Parathyroid adenoma (tissue), 2 donors: ENCODE results near the gene TMEM163.
"Not testable (repeated sequence)": the region's sequence is repeated elsewhere in the genome, so short reads cannot be mapped to it uniquely, and the experiment has no call there.

Experiments
- H2AFZ ChIP-seq: fragments of 300-600 bp; sonication (generic); one replicate; pipeline ENCODE4 v1.7.0; 2017; ENCODE audit warnings: antibody characterized with exemption, mild to moderate bottlenecking
- H3K27ac ChIP-seq: fragments of 300-600 bp; sonication (generic); one replicate; pipeline ENCODE4 v1.7.0; 2017
- H3K27me3 ChIP-seq: fragments of 300-600 bp; sonication (generic); one replicate; pipeline ENCODE4 v1.7.0; 2017; ENCODE audit warnings: low read length; ENCODE audit not compliant: control insufficient read depth, insufficient read depth
- H3K36me3 ChIP-seq: fragments of 300-600 bp; sonication (generic); one replicate; pipeline ENCODE4 v1.7.0; 2017; ENCODE audit warnings: low read length; ENCODE audit not compliant: control insufficient read depth, insufficient read depth
- H3K4me1 ChIP-seq: fragments of 300-600 bp; sonication (generic); one replicate; pipeline ENCODE4 v1.7.0; 2017; ENCODE audit warnings: control low read depth
- H3K4me2 ChIP-seq: fragments of 300-600 bp; sonication (generic); one replicate; pipeline ENCODE4 v1.7.0; 2017; ENCODE audit warnings: low read length
- H3K4me3 ChIP-seq: fragments of 300-600 bp; sonication (generic); one replicate; pipeline ENCODE4 v1.7.0; 2017; ENCODE audit warnings: low read depth, low read length
- H3K79me2 ChIP-seq: fragments of 300-600 bp; sonication (generic); one replicate; pipeline ENCODE4 v1.7.0; 2017; ENCODE audit warnings: control low read depth
- H3K9ac ChIP-seq: fragments of 300-600 bp; sonication (generic); one replicate; pipeline ENCODE4 v1.7.0; 2017; ENCODE audit warnings: mild to moderate bottlenecking
- H3K9me3 ChIP-seq: fragments of 300-600 bp; sonication (generic); one replicate; pipeline ENCODE4 v1.7.0; 2017; ENCODE audit warnings: low read length; ENCODE audit not compliant: control insufficient read depth
- CTCF ChIP-seq: fragments of 300-600 bp; sonication (generic); IDR thresholded peaks from one replicate; pipeline ENCODE4 v1.7.0; 2017; ENCODE audit warnings: antibody characterized with exemption, mild to moderate bottlenecking
- donor health status: primary hyperparathyroidism.

Gene TMEM163

GRCh38 chr2:134568413-134568812, 150.4 kb downstream of the TMEM163 start:
- no peak overlapping the region for H3K27ac ChIP-seq
- H3K4me1 ChIP-seq = no peaks in the 10 kb centered on the region
- H3K79me2 ChIP-seq = no peaks in the 10 kb centered on the region
- H3K9me3 ChIP-seq = no peaks in the 10 kb centered on the region
- no peaks in the 10 kb centered on the region for H3K36me3 ChIP-seq
- H3K4me2 ChIP-seq = no peak overlapping the region
- H2AFZ ChIP-seq = no peak overlapping the region
- no peaks in the 10 kb centered on the region for H3K27me3 ChIP-seq
- no peak overlapping the region for H3K4me3 ChIP-seq
- H3K9ac ChIP-seq = no peak overlapping the region
- TF ChIP-seq CTCF = no peak

DNA sequence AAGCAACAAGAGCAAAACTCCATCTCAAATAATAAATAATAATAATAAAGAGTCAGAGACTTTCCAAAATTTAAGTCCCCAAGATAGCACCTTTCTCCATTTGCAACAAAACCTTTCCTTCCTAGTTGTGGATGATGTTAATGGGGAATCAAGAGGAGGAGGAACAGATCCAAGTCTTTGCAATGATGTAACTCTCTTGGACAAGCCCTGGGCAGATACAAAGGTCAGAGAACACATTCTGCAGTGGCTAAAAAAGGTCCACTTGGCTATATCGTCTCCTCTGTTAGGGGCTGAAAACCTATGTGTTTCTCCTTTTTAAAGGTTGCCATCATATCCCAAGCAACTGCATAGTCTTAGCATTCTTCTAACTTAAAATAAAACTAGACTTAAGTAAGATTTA, 151.1 kb downstream of the TMEM163 start:
- H2AFZ ChIP-seq = no peak overlapping the region
- H3K9me3 ChIP-seq = no peaks in the 10 kb centered on the region
- H3K36me3 ChIP-seq = no peaks in the 10 kb centered on the region
- H3K9ac ChIP-seq = no peak overlapping the region
- no peaks in the 10 kb centered on the region for H3K27me3 ChIP-seq
- H3K27ac ChIP-seq = no peak overlapping the region
- H3K4me3 ChIP-seq = no peak overlapping the region
- no peaks in the 10 kb centered on the region for H3K79me2 ChIP-seq
- no peak overlapping the region for H3K4me2 ChIP-seq
- H3K4me1 ChIP-seq = no peaks in the 10 kb centered on the region
- TF ChIP-seq CTCF = no peak

GRCh38 chr2:134564955-134565354, 153.8 kb downstream of the TMEM163 start:
- H3K9me3 ChIP-seq, H2AFZ ChIP-seq, H3K4me3 ChIP-seq, H3K9ac ChIP-seq, H3K27ac ChIP-seq, H3K4me1 ChIP-seq, H3K36me3 ChIP-seq, H3K79me2 ChIP-seq, H3K4me2 ChIP-seq, H3K27me3 ChIP-seq: not testable (repeated sequence)

- no peaks in the 10 kb centered on the region for H3K36me3 ChIP-seq
- no peak for TF ChIP-seq CTCF
- no peak overlapping the region for H3K4me3 ChIP-seq
- no peaks in the 10 kb centered on the region for H3K4me1 ChIP-seq
- no peaks in the 10 kb centered on the region for H3K27me3 ChIP-seq
- no peak overlapping the region for H2AFZ ChIP-seq
- no peak overlapping the region for H3K4me2 ChIP-seq
- no peak overlapping the region for H3K27ac ChIP-seq
- H3K9ac ChIP-seq = no peak overlapping the region
- H3K9me3 ChIP-seq = no peaks in the 10 kb centered on the region
- no peaks in the 10 kb centered on the region for H3K79me2 ChIP-seq
Measured at GRCh38 chr2:134564549-134564948, 154.3 kb downstream of the TMEM163 start.

DNA sequence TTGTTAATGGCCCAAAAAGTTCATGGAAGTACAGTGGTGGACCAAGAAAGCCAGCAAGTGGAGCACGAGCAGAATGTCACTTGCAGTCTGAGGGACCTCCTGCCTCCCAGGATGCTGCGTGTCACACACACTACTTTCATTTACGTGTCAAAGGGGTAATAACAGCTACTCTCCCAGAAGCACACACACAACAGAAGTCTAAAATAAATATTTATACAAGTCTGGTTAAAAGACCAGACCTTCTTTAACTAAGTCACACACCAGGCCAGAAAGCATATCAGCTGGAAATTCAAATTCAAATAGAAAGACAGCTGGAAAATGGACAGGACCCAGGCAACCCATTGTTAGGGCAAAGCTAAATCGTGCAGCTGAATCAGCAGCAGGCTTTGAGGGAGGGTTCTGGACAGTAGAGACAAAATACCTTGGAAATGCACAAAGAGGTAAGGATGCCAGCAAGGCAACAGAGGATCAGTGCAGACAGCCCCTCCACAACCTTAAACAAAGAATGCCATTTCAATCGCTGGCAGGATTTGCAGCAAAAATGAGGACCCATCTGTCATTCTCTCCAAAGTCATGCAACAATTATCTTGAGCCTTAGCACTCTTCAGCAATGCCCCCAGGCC, 160.5 kb downstream of the TMEM163 start:
- TF ChIP-seq CTCF = no peak
- no peak overlapping the region for H3K4me3 ChIP-seq
- H2AFZ ChIP-seq = no peak overlapping the region
- H3K4me2 ChIP-seq = no peak overlapping the region
- H3K4me1 ChIP-seq = no peaks in the 10 kb centered on the region
- no peaks in the 10 kb centered on the region for H3K79me2 ChIP-seq
- no peaks in the 10 kb centered on the region for H3K27me3 ChIP-seq
- H3K36me3 ChIP-seq = no peaks in the 10 kb centered on the region
- no peak overlapping the region for H3K9ac ChIP-seq
- no peaks in the 10 kb centered on the region for H3K9me3 ChIP-seq
- no peak overlapping the region for H3K27ac ChIP-seq
